Neural cell (in vitro differentiated cells): ENCODE data around the gene KLHDC8A. TPM values are rescaled to one million over a fixed set of nuclear protein-coding genes. Genes with fewer than 3 reads are reported as not detected.

Experiments used
- H2AFZ ChIP-seq: fragments of 200-600, 300-800 bp; sonication (generic), shearing (Covaris generic); 2 replicates; pipeline ENCODE4 v1.6.0; 2014; ENCODE audit warnings: low read depth, mild to moderate bottlenecking, antibody characterized with exemption, low read length, moderate library complexity
- H3F3A ChIP-seq: fragments of 200-600 bp; shearing (Covaris generic); 2 replicates; pipeline ENCODE4 v1.6.1; 2016; ENCODE audit warnings: mild to moderate bottlenecking, moderate library complexity, mixed read lengths, antibody characterized with exemption, low read length; ENCODE audit not compliant: insufficient read depth, poor library complexity, severe bottlenecking
- H3K27ac ChIP-seq: fragments of 200-600, 300-800 bp; sonication (generic), shearing (Covaris generic); 2 replicates; pipeline ENCODE4 v1.5.1; 2014; ENCODE audit warnings: mild to moderate bottlenecking, low read length, moderate library complexity
- H3K27me3 ChIP-seq: fragments of 300-800, 200-600 bp; sonication (generic), shearing (Covaris generic); 2 replicates; pipeline ENCODE4 v1.6.0; 2014; ENCODE audit warnings: mild to moderate bottlenecking, low read depth, low read length, moderate library complexity; ENCODE audit not compliant: insufficient read depth
- H3K36me3 ChIP-seq: fragments of 300-800, 200-600 bp; sonication (generic), shearing (Covaris generic); 2 replicates; pipeline ENCODE4 v1.5.1; 2014; ENCODE audit warnings: mild to moderate bottlenecking, antibody characterized with exemption, low read length, moderate library complexity; ENCODE audit not compliant: insufficient read depth
- H3K4me2 ChIP-seq: fragments of 300-800, 200-600 bp; sonication (generic), shearing (Covaris generic); 2 replicates; pipeline ENCODE4 v1.6.0; 2014; ENCODE audit warnings: mild to moderate bottlenecking, low read length
- H3K4me3 ChIP-seq: fragments of 300-800, 200-600 bp; sonication (generic), shearing (Covaris generic); 2 replicates; pipeline ENCODE4 v1.5.1; 2014; ENCODE audit warnings: mild to moderate bottlenecking, low read length, moderate library complexity
- H3K79me2 ChIP-seq: fragments of 200-600 bp; shearing (Covaris generic); replicated peaks from 2 replicates; pipeline ENCODE4 v1.6.0; 2014; ENCODE audit warnings: mild to moderate bottlenecking, low read length, moderate library complexity; ENCODE audit not compliant: insufficient read depth
- H3K9ac ChIP-seq: fragments of 300-800, 200-600 bp; sonication (generic), shearing (Covaris generic); 2 replicates; pipeline ENCODE4 v1.6.1; 2016; ENCODE audit warnings: mild to moderate bottlenecking, low read length, mixed read lengths
- H3K9me2 ChIP-seq: fragments of 200-600 bp; shearing (Covaris generic); 2 replicates; pipeline ENCODE4 v1.6.1; 2016; ENCODE audit warnings: mild to moderate bottlenecking, low read length, mixed read lengths; ENCODE audit not compliant: insufficient read depth
- H3K9me3 ChIP-seq: fragments of 200-600, 300-800 bp; sonication (generic), shearing (Covaris generic); 2 replicates; pipeline ENCODE4 v1.6.1; 2016; ENCODE audit warnings: mild to moderate bottlenecking, mixed run types, low read length, moderate library complexity, mixed read lengths
- H4K20me1 ChIP-seq: fragments of 200-600 bp; shearing (Covaris generic); 2 replicates; pipeline ENCODE4 v1.6.1; 2016; ENCODE audit warnings: mild to moderate bottlenecking, mixed run types; ENCODE audit not compliant: insufficient read depth
- EP300 ChIP-seq: fragments of 450-650 bp; conservative IDR thresholded peaks from 2 replicates; pipeline ENCODE4 v1.6.1; 2014; ENCODE audit warnings: antibody characterized with exemption, mild to moderate bottlenecking, moderate library complexity; ENCODE audit not compliant: poor library complexity, severe bottlenecking
- EZH2 ChIP-seq: fragments of 200-600, 300-800 bp; shearing (Covaris generic), sonication (generic); IDR thresholded peaks from 2 replicates; pipeline ENCODE4 v1.6.1; 2014; ENCODE audit warnings: antibody characterized with exemption, low read length, borderline replicate concordance, mild to moderate bottlenecking; ENCODE audit not compliant: insufficient read depth, poor library complexity, severe bottlenecking
- MXI1 ChIP-seq: fragments of 450-650 bp; conservative IDR thresholded peaks from 2 replicates; pipeline ENCODE4 v1.6.1; 2014; ENCODE audit warnings: antibody characterized with exemption, mild to moderate bottlenecking; ENCODE audit not compliant: poor library complexity, severe bottlenecking
- POLR2AphosphoS5 ChIP-seq: IDR thresholded peaks from 2 replicates; pipeline ENCODE4 v1.6.1; 2012
- RAD21 ChIP-seq: fragments of 450-650 bp; conservative IDR thresholded peaks from 2 replicates; pipeline ENCODE4 v1.6.1; 2014; ENCODE audit warnings: antibody characterized with exemption, mild to moderate bottlenecking, moderate library complexity
- SMC3 ChIP-seq: fragments of 450-650 bp; conservative IDR thresholded peaks from 2 replicates; pipeline ENCODE4 v1.6.1; 2014; ENCODE audit warnings: antibody characterized with exemption, mild to moderate bottlenecking, moderate library complexity; ENCODE audit not compliant: poor library complexity
- TAF1 ChIP-seq: IDR thresholded peaks from 2 replicates; pipeline ENCODE4 v1.6.1; 2012; ENCODE audit warnings: low read depth
- polyA plus RNA-seq: library from polyadenylated mRNA; depleted of rRNA; stranded (reverse); fragments of >200 nt; gene quantifications from 2 replicates; pipeline ENCODE4 v1.2.3, GENCODE V29; 2014
- TF ChIP-seq, protein P1 (sequence below): IDR thresholded peaks from 2 replicates; pipeline ENCODE4 v1.6.1; 2012; ENCODE audit warnings: borderline replicate concordance
- TF ChIP-seq, protein P2 (sequence below): fragments of 450-650 bp; IDR thresholded peaks from 2 replicates; pipeline ENCODE4 v1.5.1; 2014; ENCODE audit warnings: antibody characterized with exemption, mild to moderate bottlenecking, moderate library complexity; ENCODE audit not compliant: poor library complexity, severe bottlenecking

KLHDC8A gene
- polyA plus RNA-seq, 1 donor from 2014 or later: 7.7 TPM

GRCh38 chr1:205343431-205344065, 13.2 kb downstream of the KLHDC8A start:
- Histone ChIP-seq H3K79me2 (no peaks in the 10 kb centered on the region), H2AFZ (peak overlapping the region; percentile 45), H3K4me3 (peak overlapping the region; percentile 71), H3K36me3 (no peaks in the 10 kb centered on the region), H3K27ac (no peak overlapping the region), H3K9me2 (no peaks in the 10 kb centered on the region), H3K9ac (peak overlapping the region; percentile 70), H3K27me3 (no peaks in the 10 kb centered on the region), H4K20me1 (no peaks in the 10 kb centered on the region), H3K4me2 (peak overlapping the region; percentile 49), H3K9me3 (no peaks in the 10 kb centered on the region), H3F3A (peaks cover 4% of the 10 kb centered on the region)
- TF ChIP-seq, protein P1, sequence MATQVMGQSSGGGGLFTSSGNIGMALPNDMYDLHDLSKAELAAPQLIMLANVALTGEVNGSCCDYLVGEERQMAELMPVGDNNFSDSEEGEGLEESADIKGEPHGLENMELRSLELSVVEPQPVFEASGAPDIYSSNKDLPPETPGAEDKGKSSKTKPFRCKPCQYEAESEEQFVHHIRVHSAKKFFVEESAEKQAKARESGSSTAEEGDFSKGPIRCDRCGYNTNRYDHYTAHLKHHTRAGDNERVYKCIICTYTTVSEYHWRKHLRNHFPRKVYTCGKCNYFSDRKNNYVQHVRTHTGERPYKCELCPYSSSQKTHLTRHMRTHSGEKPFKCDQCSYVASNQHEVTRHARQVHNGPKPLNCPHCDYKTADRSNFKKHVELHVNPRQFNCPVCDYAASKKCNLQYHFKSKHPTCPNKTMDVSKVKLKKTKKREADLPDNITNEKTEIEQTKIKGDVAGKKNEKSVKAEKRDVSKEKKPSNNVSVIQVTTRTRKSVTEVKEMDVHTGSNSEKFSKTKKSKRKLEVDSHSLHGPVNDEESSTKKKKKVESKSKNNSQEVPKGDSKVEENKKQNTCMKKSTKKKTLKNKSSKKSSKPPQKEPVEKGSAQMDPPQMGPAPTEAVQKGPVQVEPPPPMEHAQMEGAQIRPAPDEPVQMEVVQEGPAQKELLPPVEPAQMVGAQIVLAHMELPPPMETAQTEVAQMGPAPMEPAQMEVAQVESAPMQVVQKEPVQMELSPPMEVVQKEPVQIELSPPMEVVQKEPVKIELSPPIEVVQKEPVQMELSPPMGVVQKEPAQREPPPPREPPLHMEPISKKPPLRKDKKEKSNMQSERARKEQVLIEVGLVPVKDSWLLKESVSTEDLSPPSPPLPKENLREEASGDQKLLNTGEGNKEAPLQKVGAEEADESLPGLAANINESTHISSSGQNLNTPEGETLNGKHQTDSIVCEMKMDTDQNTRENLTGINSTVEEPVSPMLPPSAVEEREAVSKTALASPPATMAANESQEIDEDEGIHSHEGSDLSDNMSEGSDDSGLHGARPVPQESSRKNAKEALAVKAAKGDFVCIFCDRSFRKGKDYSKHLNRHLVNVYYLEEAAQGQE: no peak
- TF ChIP-seq TAF1: peak; percentile 44
- TF ChIP-seq, protein P2, sequence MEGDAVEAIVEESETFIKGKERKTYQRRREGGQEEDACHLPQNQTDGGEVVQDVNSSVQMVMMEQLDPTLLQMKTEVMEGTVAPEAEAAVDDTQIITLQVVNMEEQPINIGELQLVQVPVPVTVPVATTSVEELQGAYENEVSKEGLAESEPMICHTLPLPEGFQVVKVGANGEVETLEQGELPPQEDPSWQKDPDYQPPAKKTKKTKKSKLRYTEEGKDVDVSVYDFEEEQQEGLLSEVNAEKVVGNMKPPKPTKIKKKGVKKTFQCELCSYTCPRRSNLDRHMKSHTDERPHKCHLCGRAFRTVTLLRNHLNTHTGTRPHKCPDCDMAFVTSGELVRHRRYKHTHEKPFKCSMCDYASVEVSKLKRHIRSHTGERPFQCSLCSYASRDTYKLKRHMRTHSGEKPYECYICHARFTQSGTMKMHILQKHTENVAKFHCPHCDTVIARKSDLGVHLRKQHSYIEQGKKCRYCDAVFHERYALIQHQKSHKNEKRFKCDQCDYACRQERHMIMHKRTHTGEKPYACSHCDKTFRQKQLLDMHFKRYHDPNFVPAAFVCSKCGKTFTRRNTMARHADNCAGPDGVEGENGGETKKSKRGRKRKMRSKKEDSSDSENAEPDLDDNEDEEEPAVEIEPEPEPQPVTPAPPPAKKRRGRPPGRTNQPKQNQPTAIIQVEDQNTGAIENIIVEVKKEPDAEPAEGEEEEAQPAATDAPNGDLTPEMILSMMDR: peak; percentile 49

GRCh38 chr1:205342986-205343385, 13.7 kb downstream of the KLHDC8A start:
- H3K36me3 ChIP-seq: no peaks in the 10 kb centered on the region
- H3K9ac ChIP-seq: no peak overlapping the region
- no peak overlapping the region for H2AFZ ChIP-seq
- H3K4me3 ChIP-seq: peak overlapping the region; percentile 71
- H3K79me2 ChIP-seq: no peaks in the 10 kb centered on the region
- no peak overlapping the region for H3K4me2 ChIP-seq
- no peaks in the 10 kb centered on the region for H3K9me2 ChIP-seq
- no peaks in the 10 kb centered on the region for H4K20me1 ChIP-seq
- H3K27me3 ChIP-seq: no peaks in the 10 kb centered on the region
- peaks cover 4% of the 10 kb centered on the region for H3F3A ChIP-seq
- H3K9me3 ChIP-seq: no peaks in the 10 kb centered on the region
- no peak overlapping the region for H3K27ac ChIP-seq
- TF ChIP-seq, protein P2: no peak
- TF ChIP-seq EZH2 (no peak), EP300 (no peak), MXI1 (no peak), TAF1 (no peak), SMC3 (no peak), RAD21 (no peak), POLR2AphosphoS5 (no peak)
- TF ChIP-seq, protein P1: no peak
